Activated effector memory CD4-positive, alpha-beta T cell treated with Interleukin-2 at 50 U/mL for 16 hours (primary cell): ENCODE data around the gene CYP3A7.
"Not testable (repeated sequence)": the region's sequence is repeated elsewhere in the genome, so short reads cannot be mapped to it uniquely, and the experiment has no call there.

Experiments
- DNase-seq: peaks from one replicate; pipeline ENCODE4 v3.0.0-alpha.2; 2020

CYP3A7 gene

DNA sequence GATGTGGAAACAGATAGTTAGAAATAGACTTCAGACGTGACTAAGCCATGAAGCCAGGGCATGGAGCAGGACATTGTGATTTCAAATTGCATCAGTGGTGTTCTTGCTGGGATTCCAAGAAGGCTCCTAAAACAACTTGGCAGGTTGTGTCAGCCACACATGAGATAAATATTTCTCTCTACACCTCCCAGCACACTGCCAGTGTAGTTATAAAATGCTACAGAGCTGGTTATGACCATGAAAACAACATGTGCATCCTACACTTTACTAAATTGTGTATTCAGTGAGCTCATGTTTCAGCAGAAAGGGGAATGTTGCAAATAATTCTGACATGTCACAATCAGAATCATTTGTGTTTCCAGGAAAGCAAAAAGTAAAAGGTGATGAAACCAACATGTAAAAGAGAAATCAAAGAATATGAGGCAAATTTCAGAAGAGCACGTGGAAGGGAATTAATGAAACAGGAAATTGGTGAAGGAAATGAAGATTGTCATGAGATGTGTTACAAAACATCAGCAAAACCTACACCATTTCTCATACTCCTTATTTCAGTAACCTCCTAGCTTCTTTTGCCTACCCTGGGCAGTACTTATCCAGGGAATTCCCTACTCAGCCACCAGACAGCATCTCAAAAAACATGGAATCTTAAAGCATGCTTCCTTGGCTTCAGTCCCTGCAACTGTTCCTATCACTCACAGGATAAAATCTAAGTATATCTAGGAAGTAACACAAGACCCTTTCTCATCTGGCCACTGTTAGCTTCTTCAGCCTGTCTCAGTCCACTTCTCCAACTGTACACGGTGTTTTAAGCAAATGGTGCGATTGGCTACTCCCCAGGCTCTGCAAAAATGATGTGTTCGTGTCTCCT lies 5.8 kb upstream of the CYP3A7 start:
- no peak for DNase-seq

DNA sequence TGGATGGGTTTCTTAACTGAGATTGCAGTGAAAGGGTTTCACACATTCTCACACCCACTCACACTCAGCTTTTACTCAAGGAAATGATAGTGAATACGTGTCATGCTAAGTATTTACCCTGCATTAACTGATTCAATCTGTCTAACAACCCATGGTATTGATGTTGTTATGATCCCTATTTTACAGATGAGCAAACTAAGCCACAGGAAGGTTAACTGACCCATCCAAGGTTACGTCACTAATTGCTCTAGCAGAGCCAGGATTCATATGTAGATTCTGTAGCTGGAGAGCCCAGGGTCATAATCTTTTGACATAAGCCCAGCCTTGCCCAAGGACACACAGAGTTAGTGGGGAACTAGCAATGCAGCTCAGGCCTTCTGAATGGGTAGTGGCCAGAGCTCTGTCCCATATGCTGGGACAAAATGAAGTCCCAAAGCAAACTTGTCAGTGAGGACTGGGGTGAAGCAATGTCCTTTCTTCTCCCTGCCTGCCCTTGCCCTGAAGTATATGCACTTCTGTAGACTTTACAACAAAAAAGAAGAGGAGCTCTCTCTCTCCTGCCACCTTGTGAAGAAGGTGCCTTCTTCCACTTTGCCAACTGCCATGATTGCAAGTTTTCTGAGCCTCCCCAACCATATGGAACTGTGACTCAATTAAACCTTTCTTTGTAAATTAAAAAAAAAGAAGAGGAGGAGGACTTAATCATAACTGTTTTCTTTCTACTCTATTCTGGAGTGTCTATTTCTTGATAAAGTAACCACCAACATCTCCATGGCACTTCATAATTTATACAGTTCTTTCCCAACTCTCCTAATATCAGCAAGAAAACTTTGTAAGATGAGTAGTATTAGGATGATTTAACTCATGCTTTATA lies 4.9 kb upstream of the CYP3A7 start:
- DNase-seq: no peak

- DNase-seq: no peak
Measured at GRCh38 chr7:99737726-99738125, 2.7 kb upstream of the CYP3A7 start.

DNA sequence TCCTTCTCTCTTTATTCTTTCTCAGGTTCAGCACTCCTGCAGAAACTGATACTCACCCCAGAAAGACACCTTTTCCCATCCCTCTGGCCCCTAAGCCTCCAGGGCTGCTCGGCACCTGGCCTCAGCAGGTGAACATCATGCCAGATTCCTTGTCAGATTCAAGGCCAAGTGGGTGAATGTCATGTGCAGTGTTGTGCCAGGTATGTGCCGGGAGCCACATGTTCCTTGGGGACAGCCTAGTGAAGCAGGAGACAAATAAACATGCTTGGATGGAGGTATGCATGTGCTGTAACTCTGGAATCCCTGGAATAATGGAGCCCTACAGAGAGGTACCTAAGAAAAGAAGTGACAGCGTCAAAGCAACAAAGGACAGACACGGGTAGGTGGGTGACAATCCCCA lies 1.7 kb upstream of the CYP3A7 start:
- DNase-seq: not testable (repeated sequence)

GRCh38 chr7:99733448-99733847 lies 1.5 kb downstream of the CYP3A7 start:
- DNase-seq: no peak

DNA sequence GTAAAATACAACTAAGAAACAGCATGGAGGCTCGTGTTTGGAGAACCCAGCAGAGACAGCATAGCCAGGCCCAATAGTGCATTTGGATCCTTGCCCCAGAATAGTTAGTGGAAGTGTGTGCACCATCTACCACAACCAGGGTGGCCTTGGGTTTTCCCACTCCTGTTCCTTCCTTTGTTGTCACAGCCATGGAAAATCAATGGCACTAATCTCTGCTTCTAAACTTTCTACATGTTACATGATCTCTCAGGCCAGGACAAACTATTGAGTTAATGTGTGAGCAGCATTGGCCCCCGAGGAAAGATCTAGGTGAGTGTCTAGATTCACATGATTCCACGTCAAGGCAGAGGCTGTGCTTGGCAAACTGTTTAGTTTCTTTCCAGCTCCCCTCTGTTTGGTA lies 2.0 kb downstream of the CYP3A7 start:
- no peak for DNase-seq

DNA sequence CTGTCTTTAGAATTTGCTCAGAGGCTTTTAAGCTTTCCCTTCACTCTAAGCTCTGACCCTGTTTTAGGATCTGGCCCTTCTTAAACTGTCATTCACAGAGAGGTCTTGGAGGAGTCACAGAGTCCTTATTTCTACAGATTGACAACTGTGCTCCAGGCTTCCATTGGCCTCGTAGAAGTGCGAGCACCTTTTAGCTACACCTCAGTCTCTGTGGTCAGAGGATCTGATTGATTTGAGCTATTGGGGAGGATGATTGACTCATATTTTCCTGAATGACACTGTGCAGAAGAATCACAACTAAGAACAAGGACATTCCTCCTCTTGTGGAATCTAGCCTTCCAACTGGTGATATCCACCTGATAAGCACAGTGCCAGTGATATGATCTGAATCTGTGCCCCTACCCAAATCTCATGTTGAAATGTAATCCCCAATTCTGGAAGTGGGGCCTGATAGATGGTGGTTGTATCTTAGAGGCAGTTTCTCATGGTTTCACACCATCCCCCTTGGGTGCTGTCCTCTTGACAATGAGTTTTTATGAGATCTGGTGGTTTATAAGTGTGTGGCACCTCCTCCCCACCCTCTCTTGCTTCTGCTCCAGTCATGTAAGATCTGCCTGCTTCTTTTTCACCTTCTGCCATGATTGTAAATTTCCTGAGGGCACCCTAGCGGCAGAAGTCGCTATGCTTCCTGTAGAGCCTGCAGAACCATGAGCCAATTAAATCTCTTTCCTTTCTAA lies 3.2 kb downstream of the CYP3A7 start:
- no peak for DNase-seq

GRCh38 chr7:99730992-99731391 lies 4.0 kb downstream of the CYP3A7 start:
- DNase-seq: no peak

DNA sequence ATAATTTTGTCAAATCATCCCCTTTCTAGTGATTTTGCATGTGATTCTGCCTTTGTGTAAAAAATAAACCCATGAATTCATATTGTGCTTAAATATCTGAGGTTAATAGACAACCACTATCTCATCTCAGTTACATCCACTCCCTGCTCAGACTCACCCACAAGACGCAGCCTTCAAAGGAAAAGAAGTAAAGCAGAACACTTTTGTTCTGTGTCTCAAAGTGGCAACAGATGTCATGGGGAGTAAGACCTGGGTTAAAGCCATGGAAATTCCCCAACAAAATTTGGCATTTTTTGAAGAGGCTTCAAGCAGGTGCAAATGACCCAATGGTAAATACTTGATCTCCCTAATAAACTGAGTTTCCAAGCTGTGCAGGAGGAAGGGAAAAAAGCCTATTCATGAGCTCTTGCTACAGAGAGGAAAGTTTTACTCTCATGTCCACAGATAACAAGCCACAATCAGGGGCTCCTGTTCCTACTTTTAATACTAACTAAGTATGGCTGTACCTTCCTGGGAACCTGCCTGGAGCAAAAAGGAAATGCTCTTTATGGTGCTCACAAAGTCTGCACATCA lies 4.7 kb downstream of the CYP3A7 start:
- no peak for DNase-seq

DNA sequence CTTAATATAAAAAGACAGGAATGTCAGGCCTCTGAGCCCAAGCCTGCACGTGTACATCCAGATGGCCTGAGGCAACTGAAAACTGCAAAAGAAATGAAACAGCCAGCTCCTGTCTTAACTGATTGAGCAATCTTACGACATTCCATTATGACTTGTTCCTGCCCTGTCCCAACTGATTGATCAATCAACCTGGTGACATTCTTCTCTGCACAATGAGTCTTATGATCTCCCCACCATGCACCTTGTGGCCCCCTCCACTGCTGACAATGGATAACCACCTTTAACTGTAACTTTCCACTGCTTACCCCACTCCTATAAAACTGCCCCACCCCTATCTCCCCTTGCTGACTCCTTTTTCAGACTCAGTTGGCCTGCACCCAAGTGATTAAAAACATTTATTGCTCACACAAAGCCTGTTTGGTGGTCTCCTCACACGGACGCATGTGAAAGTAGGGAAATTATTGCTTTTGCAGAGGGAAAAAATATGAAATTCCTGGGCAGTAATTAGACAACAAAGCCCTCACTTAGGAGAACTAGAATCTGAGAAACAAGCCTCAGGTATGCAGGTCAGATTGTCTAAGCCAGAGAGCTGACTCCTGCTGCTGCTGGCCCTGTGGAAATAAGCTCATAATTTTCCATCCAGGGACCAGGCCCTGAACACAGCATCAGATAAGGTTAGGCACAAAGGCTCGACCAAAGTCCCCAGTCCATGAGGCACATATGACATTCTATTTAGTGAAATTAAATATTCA lies 5.3 kb downstream of the CYP3A7 start:
- no peak for DNase-seq

DNA sequence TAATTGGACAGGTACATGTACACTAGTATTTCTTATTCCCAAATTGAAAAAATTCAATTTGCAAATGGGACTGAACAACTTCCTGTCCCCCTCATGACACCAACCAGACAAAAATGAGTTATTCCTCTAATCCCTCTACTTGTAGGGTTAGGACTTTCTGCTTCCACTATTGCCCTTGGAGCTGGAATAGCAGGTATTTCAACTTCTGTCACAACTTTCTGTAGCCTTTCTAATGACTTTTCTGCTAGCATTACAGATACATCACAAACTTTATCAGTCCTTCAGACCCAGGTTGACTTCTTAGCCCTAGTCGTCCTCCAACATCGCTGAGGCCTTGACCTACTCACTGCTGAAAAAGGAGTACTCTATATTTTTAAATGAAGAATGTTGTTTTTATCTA lies 6.4 kb downstream of the CYP3A7 start:
- DNase-seq: no peak

DNA sequence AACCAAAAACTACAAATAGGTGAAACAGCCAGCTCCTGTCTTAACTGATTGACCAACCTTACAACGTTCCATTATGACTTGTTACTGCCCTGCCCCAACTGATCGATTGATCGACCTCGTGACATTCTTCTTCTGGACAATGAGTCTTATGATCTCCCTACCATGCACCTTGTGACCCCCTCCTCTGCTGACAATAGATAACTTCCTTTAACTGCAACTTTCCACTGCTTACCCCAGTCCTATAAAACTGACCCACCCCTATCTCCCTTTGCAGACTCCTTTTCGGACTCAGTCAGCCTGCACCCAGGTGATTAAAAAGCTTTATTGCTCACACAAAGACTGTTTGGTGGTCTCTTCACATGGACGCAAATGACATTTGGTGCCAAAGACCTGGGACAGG lies 11.8 kb downstream of the CYP3A7 start:
- not testable (repeated sequence) for DNase-seq

DNA sequence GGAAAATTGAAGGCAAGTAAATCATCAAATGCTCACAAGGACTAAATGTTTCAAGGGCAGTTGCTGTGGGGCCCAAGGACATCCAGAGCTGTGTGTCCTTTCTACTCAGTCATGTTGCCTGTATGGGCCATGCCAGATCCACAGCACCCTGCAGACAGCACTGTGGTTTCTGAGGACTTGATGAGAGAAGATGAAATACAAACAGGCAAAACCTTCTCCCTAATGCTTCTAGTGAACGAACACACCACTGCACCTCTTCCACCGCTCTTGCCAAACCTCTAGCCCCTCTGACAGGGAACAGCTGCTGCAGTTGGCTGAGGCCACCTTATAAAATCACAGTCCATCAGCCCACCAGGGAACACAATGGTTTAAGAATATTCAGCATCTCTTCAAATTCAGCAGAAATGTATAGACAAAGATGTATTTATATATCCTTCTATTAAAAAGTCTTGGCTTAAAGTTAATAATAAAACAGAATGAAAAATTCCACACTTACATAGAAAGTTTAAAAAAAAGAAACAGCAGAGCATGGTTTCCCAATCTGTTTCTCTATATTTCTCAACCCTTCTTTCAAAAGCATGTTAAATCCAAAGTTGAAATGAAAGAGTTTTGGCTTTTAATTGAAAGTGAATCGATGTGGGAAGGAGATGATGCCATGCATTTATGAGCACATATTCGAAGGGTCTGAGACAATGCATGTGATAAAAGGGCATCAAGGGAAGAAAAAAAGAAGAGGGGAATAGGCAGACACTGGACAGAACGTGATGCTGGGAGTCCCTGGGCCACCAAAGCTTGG lies 14.0 kb downstream of the CYP3A7 start:
- DNase-seq: no peak

DNA sequence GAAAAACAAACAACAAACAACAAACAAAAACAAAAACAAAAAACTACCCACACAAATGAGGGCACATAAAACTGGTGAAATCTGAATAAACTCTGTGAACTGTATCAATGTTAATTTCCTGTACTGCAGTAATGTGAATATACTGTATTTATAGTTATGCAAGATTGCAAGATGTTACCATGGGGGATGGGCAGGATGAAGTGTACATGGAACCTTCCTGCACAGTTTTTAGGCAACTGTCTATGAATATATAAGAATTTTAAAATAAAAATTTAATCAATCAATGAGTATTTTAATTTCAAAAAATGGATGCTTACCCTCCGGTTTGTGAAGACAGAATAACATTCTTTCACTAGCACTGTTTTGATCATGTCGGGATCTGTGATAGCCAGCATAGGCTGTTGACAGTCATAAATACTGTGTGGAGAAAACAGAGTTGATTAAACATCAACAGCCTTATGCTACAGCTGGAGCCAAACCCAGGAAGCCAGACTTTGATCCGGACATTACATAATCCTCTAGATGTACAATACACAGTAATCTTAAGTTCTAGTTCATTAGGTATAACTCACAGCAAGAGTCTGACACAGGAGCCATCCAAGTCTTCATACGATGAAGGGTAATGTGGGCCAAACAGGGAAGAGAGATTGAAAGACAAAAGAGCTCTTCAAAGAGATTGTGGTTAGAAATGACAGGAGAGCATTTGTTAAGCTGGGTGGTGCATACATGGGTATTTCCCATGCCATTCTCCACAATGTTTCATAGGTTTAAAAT lies 14.8 kb downstream of the CYP3A7 start:
- DNase-seq: no peak

- DNase-seq: no peak
Measured at GRCh38 chr7:99713995-99714570, 20.9 kb downstream of the CYP3A7 start.

DNA sequence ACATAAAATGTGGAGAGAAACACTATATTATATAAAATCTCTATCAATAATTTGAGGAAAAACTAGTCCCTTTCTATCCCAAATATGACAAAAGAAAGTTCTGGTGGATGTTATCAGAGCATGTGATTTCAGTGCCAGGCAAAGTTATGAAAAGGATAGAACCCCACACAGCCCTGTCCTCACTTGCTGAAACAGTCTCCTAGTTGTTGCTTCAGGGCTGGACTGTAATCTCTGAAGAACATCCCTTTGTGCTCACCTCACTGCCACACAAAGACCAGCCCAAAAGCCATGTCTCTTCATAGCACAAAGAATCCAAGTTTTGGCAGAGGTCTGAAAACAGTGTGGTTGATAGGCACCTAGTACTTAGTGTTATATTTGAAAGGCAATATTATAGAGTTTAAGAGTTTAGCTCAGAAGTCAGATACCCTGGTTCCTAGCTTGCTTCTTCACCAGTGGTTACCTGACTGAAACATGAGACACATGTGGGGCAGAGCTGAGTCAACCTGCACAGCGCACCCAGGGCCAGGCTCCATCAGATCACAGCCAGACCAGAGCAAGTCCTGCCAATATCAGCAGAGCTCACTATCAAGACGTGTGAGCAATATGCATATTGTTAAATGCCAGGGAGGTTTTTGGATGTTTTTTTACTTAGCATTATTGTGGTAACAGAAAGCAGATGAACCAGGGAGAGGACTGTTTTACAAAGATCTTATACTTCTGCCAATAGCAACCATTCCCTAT lies 25.0 kb downstream of the CYP3A7 start:
- no peak for DNase-seq

DNA sequence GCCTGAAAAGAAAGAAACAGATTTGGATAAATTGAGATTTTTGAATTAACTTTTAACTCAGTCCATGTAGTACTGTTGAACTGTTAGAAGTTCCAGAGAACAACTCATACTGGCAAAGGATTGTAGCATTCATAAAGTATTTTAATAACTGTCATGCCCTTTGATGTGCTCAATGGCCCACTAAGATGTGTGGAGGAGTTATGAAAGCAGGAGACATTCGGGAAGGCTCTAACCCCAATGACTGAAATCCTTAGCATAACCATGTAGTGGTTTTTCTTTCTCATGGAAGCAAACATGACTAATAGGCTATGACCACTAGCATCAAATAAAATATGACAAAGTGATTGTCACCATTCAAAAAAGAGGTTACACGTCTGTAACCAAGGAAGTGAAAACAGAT lies 25.7 kb downstream of the CYP3A7 start:
- no peak for DNase-seq

- no peak for DNase-seq
Measured at GRCh38 chr7:99707096-99707495, 27.9 kb downstream of the CYP3A7 start.

DNA sequence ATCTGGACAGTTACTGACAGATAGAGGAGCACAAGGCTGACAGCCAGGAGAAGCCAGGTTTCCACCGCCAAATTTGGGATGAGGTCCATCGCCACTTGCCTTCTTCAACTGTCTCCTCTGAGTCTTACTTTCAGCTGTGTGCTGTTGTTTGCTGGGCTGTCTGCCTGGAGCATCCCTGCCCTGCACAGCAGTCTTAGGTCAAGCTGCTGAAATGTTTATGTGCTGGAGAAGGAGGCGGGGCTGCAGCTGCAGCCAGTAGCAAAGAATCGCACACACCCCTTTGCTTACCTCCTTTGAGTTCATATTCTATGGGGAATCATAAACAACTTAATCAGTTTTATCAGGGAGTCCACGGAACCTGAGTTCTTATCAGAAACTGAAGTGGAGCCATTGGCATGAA lies 35.0 kb downstream of the CYP3A7 start:
- DNase-seq: no peak
